Stimulated activated CD8-positive, alpha-beta memory T cell treated with anti-CD3 and anti-CD28 coated beads, Interleukin-15, amount 100 ng/mL, for 48 hours (primary cell): ENCODE data around the gene CASKIN1.
"Not testable (repeated sequence)": the region's sequence is repeated elsewhere in the genome, so short reads cannot be mapped to it uniquely, and the experiment has no call there.

Experiments used
- DNase-seq, 2 donors: peaks; one replicate each; pipeline ENCODE4 v3.0.0-alpha.2; 2020; ENCODE audit warnings: low read depth in 2 of 2

Gene CASKIN1, protein sequence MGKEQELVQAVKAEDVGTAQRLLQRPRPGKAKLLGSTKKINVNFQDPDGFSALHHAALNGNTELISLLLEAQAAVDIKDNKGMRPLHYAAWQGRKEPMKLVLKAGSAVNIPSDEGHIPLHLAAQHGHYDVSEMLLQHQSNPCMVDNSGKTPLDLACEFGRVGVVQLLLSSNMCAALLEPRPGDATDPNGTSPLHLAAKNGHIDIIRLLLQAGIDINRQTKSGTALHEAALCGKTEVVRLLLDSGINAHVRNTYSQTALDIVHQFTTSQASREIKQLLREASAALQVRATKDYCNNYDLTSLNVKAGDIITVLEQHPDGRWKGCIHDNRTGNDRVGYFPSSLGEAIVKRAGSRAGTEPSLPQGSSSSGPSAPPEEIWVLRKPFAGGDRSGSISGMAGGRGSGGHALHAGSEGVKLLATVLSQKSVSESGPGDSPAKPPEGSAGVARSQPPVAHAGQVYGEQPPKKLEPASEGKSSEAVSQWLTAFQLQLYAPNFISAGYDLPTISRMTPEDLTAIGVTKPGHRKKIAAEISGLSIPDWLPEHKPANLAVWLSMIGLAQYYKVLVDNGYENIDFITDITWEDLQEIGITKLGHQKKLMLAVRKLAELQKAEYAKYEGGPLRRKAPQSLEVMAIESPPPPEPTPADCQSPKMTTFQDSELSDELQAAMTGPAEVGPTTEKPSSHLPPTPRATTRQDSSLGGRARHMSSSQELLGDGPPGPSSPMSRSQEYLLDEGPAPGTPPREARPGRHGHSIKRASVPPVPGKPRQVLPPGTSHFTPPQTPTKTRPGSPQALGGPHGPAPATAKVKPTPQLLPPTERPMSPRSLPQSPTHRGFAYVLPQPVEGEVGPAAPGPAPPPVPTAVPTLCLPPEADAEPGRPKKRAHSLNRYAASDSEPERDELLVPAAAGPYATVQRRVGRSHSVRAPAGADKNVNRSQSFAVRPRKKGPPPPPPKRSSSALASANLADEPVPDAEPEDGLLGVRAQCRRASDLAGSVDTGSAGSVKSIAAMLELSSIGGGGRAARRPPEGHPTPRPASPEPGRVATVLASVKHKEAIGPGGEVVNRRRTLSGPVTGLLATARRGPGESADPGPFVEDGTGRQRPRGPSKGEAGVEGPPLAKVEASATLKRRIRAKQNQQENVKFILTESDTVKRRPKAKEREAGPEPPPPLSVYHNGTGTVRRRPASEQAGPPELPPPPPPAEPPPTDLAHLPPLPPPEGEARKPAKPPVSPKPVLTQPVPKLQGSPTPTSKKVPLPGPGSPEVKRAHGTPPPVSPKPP (N-terminal part only)

DNA sequence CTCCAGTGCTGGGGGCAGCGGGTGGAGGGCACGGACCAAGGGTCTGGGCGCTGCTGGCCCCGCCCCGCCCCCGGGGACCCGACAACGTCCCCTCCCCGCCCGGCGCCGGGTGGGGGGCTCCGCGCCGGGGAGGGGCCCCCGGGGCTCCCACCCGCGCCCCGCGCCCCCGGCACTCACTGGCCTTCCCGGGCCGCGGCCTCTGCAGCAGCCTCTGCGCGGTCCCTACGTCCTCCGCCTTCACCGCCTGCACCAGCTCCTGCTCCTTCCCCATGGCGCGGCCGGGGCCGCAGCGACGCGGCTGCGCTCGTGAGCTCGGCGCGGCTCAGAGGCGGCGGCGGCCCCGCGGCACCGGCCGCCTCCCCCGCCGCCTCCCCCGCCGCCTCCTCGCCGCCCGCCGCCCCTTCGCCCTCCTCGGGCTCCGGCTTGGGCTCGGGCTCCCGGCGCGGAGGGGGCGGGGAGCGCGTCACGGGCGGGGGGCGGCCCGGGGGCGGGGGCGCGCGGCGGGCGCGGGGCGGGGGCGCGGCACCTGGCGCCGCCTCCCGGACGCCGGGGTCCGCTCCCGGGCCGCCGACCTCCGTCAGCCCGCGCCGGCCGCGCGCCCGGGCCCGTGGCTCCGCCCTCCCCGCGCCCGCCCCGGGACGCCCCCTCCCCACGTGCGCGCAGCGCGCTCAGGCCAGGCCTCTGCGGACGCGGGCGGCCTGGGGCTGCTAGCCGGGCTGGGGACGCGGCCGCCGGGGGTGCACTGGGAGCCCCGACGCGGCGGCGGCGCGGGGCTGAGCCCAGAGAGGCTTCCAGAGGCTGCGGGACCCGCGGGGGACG, at the start of gene CASKIN1:
TSS of gene CASKIN1 (minus strand) at position 444 of the 819 bp plus-strand sequence. CDS start at position 271, 173 bp downstream.
- no peak for DNase-seq

GRCh38 chr16:2244926-2245795, 48.8 kb upstream of the CASKIN1 start:
- DNase-seq = no peak

GRCh38 chr16:2244301-2244700, 47.9 kb upstream of the CASKIN1 start:
- no peak for DNase-seq

- DNase-seq = no peak
Measured at GRCh38 chr16:2243781-2244180, 47.4 kb upstream of the CASKIN1 start.

GRCh38 chr16:2243031-2243528, 46.7 kb upstream of the CASKIN1 start:
- DNase-seq = no peak

- DNase-seq = no peak
Measured at GRCh38 chr16:2242598-2242997, 46.2 kb upstream of the CASKIN1 start.

DNA sequence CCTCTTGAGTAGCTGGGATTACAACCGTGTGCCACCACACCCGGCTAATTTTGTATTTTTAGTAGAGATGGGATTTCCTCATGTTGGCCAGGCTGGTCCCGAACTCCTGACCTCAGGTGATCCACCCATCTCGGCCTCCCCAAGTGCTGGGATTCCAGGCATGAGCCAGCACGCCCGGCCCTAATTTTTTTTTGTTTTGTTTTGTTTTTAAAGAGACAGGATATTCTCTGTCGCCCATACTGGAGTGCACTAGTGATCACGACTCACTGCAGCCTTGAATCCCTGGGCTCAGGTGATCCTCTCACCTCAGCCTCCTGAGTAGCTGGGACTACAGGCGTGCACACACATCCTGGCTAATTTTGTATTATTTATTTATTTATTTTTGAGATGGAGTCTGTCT, 43.9 kb upstream of the CASKIN1 start:
- DNase-seq = not testable (repeated sequence)

DNA sequence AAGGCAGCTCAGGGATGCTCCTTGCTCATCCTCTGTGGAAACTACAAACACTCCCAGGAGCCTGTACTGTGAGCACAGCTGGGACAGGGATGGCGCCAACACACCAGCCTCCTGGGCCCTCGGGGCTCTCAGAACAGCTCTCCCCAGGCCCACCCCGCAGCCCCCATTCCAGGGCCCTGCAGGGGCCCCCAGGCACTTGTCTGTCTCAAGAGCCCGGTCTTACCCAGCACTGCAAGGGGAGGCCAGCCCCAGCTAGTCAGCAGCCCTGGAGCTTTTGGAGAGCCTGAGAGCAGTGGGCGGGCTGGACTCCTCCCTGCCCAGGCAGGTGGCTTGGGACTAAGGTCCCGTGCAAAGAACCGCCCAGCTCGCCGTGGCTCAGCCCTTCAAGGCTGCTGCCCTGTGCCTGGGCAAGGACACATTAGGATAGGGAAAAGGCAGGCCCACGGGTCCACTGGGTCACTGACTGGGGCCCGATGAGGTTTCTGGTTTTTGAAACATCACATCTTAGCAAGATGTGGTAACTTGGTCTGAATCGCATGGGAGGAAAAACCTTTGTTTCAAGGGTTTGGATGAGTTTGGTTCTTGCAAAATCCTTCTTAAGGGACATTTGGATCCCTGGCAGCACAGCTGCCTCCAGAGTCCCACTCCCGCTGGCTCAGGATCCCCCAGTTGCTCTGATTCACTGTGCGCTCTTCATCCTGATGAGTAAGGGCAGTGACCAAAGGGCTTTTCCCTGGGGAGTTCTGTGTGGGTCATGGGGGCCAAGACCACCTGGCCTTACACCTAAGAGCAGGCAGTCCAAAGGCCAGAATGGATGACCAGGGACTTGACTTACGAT, 42.7 kb upstream of the CASKIN1 start:
- DNase-seq = no peak

DNA sequence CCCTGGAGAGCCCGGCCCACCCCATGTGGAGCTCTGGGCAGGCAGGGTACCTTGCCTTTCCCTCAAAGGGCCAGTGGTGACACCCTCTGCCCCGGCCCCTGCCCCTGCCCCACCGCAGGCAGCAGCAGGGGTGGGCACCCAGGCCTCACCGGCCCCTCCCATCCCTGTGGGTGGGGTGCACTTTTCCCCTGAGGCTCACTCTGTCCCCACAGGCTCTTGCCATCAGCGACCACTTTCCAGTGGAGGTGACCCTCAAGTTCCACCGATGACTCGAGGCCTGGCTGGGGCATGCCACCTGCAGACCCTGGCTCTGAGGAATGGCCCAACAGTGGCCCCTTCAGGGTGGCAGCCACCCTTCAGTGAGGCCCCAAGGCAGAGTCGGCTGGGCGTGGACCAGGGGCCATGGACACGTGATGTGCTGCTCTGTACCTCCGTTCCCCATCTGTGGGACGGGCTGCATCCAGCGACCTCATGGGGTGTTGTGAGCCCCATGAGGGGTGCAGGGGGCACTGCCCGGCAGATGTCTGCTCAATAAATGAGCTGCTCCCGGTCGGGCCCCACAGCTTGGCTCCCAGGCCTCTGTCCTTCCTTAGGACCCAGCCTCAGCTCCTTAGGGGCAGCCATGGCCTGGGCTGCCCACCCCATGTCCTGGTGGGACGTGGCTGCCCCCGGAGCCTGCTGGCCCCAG, 41.9 kb upstream of the CASKIN1 start:
- no peak for DNase-seq

- no peak for DNase-seq
Measured at GRCh38 chr16:2237493-2238149, 41.2 kb upstream of the CASKIN1 start.

- no peak for DNase-seq
Measured at GRCh38 chr16:2237102-2237482, 40.7 kb upstream of the CASKIN1 start.

DNA sequence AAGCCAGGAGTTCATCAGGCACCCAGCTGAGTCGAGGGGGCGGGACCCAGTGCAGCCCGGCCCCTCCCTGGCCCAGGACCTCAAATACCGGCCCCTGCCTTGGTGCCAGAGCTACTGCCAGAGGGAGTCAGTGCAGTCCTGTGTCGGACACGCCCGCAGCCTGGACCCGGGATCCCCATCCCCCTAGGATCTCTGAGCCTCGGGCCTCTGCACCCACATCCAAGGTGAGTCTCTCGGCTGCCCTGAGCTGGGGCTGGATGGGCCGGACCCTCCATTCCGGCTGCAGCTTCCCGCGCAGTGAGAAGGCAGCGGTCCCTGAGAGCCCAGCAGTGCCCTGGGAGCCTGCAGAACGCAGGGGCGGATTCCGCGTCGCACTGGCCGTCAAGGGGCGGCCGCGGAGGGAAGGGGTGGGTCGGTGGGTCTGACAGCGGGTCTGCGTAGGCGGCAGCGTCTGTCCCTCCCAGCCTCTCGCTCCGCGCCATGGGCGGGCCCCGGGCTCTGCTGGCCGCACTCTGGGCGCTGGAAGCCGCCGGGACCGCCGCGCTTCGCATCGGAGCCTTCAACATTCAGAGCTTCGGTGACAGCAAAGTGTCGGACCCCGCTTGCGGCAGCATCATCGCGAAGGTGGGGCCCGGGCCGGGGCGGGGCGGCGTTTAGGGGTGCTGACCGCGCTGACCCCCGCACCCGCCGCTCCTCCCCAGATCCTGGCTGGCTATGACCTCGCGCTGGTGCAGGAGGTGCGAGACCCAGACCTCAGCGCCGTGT, 40.1 kb upstream of the CASKIN1 start, which contains the start of gene DNASE1L2:
TSS of gene DNASE1L2 (plus strand) at position 108 of the 765 bp plus-strand sequence. CDS start at position 481, 373 bp downstream.
- DNase-seq = no peak

DNA sequence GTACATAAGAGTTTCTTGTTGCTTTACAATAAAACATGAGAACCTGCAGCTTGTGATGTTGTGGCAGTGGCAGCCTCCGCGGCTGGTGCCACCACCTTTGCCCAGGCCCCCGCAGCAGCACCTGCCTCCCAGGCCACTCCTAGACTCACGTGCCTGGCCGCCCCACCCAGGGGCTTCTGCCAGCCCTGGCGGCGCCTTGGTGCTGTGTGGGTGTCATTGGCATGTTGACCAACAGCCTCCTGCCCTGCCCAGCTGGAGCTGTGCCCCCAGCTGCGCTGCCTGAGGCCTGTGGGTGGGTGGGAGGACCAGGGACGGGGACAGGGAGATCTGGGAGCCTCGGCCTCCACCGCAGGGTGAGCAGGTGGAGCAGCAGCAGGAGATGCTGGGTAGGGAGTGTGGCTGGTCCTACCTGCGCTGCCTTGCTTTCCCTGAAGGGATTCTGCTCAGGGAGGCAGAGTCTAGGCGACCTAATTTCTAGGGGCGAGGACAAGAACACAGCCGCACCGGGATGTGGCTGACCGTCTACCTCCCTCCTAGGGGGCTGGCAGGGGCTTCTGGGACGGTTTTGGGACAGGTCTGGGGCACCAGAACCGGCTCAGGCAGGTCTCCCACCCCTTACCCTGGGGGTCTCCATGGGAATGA, 39.4 kb upstream of the CASKIN1 start:
- DNase-seq = no peak

DNA sequence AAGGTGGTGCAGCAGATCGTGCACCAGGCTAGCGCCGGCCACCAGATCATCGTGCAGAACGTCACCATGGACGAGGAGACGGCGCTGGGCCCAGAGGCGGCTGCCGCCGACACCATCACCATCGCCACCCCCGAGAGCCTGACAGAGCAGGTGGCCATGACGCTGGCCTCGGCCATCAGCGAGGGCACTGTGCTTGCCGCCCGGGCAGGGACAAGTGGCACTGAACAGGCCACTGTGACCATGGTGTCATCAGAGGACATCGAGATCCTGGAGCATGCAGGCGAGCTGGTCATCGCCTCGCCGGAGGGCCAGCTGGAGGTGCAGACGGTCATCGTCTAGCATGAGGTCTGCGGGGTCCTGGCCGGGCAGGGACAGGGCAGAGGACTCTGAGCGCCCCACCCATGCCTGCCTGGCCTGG, 38.8 kb upstream of the CASKIN1 start:
- no peak for DNase-seq

- no peak for DNase-seq
Measured at GRCh38 chr16:2234813-2235170, 38.4 kb upstream of the CASKIN1 start.
